T1000 (cell line): ENCODE results near the gene ZBTB16.

Source experiments
- DNase-seq: peaks from one replicate; lab custom pipeline; 2025; ENCODE audit warnings: mixed read lengths; lab: John Stamatoyannopoulos, UW

ZBTB16 gene

GRCh38 chr11:114185436-114185835 lies 125.9 kb downstream of the ZBTB16 start:
- DNase-seq, result no peak

- DNase-seq, result no peak
Observed at GRCh38 chr11:114187173-114187572, 127.7 kb downstream of the ZBTB16 start.

- no peak for DNase-seq
Observed at GRCh38 chr11:114188851-114189570, 129.5 kb downstream of the ZBTB16 start.

GRCh38 chr11:114190630-114191029 lies 131.1 kb downstream of the ZBTB16 start:
- no peak for DNase-seq

DNA sequence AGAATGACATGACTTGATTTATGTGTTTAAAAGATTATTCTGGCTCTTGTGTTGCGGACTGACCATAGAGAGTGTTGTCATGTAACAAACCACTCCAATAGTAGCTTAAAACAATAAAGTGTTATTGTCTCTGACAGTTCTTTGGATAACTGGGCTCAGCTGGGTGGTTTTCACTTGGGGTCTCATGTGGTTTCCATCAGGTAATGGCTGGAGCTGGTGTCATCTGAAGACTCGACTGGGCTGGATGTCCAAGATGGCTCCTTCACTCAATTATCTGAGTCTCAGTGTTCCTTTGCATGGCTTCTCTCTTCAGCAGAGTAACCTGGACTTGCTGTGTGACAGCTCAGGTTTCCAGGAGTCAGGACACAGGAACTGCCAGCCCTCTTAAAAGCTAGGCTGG lies 132.4 kb downstream of the ZBTB16 start:
- DNase-seq, result no peak

DNA sequence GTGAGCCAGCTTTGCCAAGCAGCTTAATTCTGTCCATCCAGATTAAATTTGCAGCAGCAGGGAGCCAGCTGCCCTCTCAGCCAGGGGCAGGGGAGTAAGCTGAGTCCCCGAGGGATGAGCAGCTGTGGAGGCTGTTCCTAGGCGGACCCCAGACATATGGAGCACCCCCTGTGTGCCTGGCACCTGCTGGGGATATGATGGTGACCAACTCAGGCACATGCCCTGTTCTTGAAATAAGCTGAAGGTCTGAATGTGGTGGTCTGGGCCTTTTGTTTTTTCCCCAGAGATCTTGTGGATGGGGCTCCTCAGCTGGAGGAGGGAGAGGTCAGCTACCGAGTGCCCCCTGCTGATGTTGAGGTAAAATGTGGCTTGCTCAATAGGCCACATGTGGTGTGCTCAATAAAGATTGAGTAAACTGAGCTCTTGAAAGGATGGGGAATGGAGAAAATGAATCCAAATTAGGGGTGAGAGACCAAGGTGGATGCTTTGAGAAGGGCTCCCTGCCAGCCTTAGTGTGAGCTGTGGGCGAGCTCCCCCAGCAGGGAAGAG lies 133.4 kb downstream of the ZBTB16 start:
- no peak for DNase-seq

DNA sequence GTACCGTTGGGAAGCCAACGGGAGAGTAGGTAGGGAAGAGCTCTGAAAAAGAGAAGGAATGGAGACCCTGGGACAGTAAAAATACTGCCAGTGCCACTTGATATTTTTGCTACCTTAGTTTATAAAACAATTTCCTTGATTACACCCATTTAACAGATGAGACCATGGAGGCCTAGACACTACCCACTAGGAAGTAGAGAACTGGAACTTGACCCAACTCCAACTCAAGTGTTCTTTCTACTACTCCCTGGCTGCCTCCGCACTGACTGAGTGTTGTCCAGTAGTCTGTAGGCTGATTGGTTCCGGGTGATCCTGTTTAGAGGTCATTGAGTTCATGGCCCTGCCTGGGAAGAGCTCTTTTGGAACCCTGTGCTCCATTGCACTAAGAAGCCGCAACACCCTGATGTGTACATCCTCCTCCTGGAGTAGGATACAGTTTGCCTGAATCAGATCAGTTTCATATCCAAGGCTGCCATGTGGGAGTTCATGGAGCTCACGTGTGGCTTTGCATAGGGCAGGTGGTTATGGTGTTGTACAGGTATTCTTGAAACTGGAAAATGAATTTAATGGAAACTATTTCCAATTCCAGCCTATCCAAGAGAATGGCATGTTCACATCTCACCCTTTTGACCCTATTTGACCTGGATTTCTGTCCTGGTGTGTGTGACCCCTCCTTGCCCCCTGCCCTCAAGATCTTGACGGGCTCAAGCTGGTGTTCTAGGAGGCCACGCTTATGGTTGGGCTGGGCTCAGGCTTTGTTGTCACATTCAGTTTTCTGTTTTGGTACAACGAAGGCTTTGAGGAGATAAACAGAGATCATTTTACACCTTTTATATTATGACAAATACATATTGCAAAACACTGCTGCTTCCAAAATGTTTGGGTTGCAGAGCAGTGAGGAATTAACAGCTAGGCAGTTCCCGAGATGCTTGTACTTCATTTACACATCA lies 134.5 kb downstream of the ZBTB16 start:
- no peak for DNase-seq

DNA sequence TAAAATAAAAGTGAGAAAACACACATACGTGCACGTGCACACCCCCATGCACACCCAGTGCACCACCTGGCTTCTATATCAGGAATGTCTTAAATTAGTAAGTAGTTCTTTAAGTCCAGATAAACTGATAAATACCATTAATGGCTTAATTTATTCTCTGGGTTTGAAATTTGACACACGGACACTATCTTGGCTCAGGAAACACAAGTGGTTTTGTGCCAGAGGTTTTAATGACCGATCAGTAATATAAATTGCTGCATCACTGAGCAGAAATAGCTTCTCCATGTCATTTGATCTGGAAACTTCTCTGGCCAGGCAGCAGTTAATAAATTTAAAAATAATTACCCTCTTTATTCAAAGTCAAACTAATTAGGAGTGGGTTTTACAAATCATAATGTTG lies 135.2 kb downstream of the ZBTB16 start:
- DNase-seq, result no peak

DNA sequence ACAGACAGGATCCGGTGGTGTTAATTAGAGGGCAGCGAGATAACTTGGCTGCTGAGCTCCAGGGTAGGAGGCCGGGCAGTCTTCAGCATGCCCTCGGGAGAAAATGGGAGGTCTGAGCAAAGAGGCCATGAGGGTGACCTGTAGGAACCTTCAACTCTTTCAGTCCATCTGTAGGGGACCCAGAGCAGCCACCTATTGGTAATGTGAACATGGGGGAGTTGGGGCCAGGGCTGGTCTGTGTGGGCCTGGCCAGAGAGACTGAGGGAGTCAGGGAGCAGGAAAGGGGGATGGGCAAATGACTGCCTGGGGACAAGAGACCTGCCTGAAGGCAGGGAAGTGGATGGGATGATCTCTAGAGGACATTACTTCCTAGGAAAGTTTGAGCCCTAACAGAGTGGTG lies 135.6 kb downstream of the ZBTB16 start:
- DNase-seq, result no peak

DNA sequence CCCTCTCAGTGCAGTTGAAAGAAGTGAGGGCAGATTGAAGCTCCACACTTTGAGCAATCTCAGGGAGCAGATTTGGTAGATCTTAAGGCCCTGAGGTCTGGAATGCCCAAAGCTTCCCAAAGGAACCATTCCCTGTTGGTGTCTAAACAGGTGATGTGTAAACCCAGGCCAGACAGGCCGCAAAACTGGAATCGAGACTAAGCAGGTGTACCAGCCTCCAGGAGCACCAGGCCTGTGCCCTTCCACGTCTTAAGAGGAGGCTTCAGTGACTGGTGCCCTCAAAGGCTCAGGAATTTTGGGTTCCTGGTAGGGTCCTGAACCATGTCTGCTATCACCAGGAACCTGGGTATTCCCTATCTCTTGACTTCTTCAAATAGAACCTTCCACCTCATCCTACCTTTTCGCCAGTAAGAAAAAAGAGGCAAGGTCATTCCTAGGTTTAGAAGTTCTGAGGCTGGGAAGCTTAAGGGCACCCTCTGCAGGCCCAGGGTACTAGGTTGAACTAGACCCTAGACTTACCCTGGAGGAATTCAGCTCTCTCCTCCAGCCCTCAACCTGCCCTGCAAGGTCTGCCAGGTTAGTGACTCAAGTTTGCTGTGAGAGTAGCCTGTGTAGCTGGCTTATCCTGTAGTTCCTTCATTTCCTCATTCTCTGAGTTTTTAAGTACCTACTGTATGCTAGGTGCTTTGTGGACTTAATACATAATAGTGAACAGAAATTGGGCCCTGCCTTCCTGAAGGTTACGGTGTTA lies 136.6 kb downstream of the ZBTB16 start:
- DNase-seq, result no peak

DNA sequence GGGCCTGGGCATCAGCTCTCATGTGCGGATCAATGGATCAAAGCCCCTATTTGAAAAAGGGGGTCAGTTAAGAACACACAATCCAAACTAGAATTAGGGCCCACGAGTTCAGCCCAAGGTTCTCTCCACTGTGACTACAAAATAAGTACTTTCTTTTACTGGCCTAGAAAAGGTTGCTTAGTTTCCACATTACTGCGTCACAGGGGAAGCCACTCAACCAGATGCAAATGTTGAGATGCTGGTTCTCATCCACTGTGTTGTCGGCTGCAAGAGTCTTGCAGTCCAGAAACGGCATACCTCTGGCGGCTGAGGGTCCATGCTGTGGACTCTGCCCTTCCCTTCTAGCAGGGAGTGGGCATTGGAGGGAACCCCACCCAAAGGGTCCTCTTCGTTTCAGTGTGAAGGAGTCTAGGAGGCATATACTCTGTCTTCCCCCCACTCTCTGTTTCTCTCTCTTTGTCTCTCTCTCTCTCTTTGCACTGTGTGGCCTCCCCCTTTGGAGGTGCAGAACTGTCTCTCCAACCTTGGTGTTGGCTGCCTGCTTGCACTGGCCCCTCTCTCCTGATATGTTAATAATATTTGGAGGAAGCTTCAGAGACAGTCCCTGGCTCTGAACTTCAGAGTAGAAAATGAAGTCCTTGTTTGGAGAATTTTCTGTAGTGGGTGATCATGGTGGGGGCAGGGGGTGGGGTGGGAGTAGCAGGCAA lies 137.6 kb downstream of the ZBTB16 start:
- DNase-seq, result no peak

GRCh38 chr11:114197799-114198500 lies 138.4 kb downstream of the ZBTB16 start:
- DNase-seq, result no peak

GRCh38 chr11:114199051-114199450 lies 139.5 kb downstream of the ZBTB16 start:
- DNase-seq, result no peak

GRCh38 chr11:114200351-114201133 lies 141.0 kb downstream of the ZBTB16 start:
- DNase-seq, result no peak

DNA sequence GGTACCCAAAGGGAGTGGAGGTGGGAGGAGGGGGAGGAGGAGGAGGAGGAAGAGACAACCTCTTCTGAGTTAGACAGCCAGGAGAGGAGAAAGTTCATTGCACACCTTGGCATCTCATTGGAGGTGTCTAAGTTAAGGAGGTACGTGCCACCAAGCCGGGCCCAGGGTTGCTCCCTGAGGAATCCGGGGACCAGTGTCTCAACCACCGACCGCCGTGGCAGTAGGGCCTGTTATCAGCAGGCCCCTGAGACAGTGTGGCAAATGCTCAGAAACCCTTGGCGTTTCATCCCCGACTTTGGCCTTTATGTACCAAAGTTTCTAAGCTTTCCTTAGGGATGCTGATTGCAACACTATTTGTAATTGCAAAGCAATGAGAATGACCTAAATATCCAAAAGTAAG lies 141.7 kb downstream of the ZBTB16 start:
- DNase-seq, result no peak

DNA sequence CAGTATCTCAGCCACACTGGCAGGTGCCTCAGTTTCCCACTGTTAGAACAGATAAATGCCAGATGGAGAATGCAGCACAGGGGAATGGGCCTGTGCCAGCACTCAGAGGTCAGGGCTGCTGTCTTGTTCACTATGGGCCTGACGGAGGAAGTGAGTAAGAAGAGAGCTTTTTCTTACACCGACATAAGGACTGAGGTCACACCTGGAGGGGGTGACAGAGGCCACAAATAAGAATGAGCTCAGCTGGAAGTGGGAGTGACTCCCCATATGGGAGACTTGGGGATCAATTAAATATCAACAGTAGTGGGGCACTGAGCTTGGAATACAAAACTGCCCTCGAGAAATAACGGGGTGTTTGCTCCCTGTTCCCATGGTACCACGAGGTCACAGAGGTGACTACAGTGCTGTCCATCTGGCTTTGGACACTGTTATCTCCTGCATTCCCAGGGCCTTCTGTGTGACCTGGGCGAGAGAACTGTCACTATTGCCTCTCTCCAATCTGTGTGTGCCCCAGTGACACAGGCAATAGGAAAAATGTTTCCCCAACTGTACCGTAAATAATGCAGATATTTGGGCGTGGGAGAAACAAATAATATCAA lies 142.6 kb downstream of the ZBTB16 start:
- DNase-seq, result no peak

- DNase-seq, result no peak
Observed at GRCh38 chr11:114207096-114207495, 147.6 kb downstream of the ZBTB16 start.

GRCh38 chr11:114208377-114208776 lies 148.9 kb downstream of the ZBTB16 start:
- no peak for DNase-seq

DNA sequence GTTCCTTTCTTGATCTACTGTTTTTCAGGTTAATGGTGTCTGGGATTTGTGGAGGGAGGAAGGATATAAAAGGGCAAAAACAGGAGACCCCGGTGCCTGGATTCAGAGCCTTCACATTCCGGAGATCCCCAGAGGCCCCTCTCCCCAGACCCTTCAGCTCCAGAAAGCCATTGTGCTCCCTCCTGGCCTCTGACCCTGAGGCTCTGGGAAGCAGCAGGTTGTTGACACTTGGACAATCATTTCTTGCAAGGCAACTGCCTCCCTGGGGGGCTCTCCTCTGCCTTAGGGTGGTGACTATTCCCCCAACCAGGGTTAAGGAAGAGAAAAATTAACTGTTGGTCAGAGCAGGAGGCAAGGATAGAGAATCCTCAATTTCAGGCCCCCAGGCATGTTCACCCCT lies 149.8 kb downstream of the ZBTB16 start:
- no peak for DNase-seq

GRCh38 chr11:114209904-114210303 lies 150.4 kb downstream of the ZBTB16 start:
- no peak for DNase-seq
